A673 (cell line): ENCODE data around the gene HSD17B13.

Experiments
- EZH2 ChIP-seq: fragments of 200-600 bp; sonication (generic); IDR thresholded peaks from 2 replicates; pipeline ENCODE4 v1.6.1; 2017; ENCODE audit warnings: borderline replicate concordance, low read depth, mild to moderate bottlenecking, mixed read lengths, antibody characterized with exemption, low read length; ENCODE audit not compliant: poor library complexity, severe bottlenecking
- TF ChIP-seq, protein P1 (sequence below): fragments of 300-800, 200-600 bp; sonication (generic); conservative IDR thresholded peaks from 2 replicates; pipeline ENCODE4 v1.5.1; 2017; ENCODE audit warnings: low read depth, mild to moderate bottlenecking, antibody characterized with exemption, low read length, moderate library complexity, mixed read lengths

DNA sequence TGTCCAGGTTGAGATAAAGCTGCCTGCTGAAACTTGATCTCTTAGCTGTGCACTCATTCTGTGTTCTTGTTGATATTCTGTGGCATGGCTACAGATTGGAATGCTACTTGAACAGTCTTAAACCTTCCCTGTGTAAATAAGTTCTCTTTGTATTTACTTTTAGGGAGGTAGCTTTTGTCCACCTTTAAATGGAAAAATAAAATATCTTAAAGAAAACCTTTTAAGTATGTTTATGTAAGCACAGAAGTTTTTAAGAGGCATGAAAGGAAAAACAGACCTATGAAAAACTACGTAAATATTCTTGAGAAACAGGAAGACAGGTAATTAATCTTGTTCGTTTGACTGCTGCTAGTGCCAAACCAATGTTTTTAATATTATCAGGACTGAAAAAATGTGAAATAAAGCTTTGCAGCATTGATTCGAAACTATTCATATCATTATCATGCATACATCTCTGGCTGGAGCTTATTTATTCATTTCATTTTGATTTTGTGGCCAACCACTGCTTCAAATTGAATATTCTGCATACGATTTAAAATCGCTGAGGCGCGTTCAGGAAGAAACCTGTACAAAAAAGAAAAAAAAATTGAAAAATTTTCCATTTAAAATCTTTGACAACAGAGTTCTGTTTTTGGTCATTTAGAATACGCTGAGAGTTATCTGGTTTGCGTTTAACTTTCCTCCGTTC is 17.8 kb downstream of the HSD17B13 start:
- TF ChIP-seq, protein P1, sequence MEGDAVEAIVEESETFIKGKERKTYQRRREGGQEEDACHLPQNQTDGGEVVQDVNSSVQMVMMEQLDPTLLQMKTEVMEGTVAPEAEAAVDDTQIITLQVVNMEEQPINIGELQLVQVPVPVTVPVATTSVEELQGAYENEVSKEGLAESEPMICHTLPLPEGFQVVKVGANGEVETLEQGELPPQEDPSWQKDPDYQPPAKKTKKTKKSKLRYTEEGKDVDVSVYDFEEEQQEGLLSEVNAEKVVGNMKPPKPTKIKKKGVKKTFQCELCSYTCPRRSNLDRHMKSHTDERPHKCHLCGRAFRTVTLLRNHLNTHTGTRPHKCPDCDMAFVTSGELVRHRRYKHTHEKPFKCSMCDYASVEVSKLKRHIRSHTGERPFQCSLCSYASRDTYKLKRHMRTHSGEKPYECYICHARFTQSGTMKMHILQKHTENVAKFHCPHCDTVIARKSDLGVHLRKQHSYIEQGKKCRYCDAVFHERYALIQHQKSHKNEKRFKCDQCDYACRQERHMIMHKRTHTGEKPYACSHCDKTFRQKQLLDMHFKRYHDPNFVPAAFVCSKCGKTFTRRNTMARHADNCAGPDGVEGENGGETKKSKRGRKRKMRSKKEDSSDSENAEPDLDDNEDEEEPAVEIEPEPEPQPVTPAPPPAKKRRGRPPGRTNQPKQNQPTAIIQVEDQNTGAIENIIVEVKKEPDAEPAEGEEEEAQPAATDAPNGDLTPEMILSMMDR = no peak
- TF ChIP-seq EZH2 = no peak
